HEK293T (cell line): ENCODE data around the gene LIMS2.

Experiments
- BHLHE40 ChIP-seq: fragments of 450-650 bp; IDR thresholded peaks from 2 replicates; pipeline ENCODE4 v1.6.1; 2016; ENCODE audit warnings: mild to moderate bottlenecking, moderate library complexity, borderline replicate concordance
- FOXA1 ChIP-seq: fragments of 450-650 bp; IDR thresholded peaks from 2 replicates; pipeline ENCODE4 v1.6.1; 2016; ENCODE audit warnings: mild to moderate bottlenecking
- SP1 ChIP-seq: fragments of 450-650 bp; IDR thresholded peaks from 2 replicates; pipeline ENCODE4 v1.6.1; 2017
- TARDBP ChIP-seq: fragments of 450-650 bp; IDR thresholded peaks from 2 replicates; pipeline ENCODE4 v1.6.1; 2016

DNA sequence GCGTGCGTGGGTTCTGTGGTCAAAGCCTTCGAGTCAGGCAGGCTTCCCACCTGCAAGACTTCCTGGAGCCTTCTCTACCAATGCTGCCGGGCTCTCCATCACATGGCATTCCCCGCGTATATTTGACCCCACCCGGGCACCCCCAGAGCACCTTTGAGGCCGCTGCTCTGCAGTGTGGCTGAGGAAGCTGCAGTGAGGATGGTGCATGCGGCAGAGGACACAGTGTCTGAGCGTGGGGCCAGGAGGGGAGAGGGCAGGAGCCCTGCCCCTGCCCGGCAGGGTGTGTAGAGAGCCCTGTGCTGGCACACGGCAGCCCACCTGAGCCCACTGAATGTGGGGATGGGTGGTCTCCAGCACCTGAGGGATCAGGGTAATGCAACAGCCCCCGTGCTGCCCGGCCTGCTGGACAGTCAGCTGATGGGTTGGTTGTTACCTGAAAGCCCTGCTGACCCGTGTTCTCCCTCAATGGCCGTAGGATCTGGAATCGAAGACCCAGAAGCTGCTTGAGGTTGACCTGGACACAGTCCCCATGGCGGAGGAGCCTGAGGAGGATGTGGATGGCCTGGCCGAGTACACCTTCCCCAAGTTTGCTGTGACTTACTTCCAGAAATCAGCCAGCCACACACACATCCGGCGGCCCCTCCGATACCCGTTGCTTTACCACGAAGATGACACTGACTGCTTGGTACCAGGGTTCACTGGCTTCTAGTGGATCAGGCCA, 66.1 kb downstream of the LIMS2 start:
- no peak for TF ChIP-seq FOXA1
- no peak for TF ChIP-seq BHLHE40
- no peak for TF ChIP-seq SP1
- no peak for TF ChIP-seq TARDBP
